DMS79 (cell line): ENCODE data around the gene SMC1B.
"Not testable (repeated sequence)": the region's sequence is repeated elsewhere in the genome, so short reads cannot be mapped to it uniquely, and the experiment has no call there.

Experiments used
- DNase-seq: peaks from one replicate; lab custom pipeline; 2025; lab: John Stamatoyannopoulos, UW

The SMC1B gene

DNA sequence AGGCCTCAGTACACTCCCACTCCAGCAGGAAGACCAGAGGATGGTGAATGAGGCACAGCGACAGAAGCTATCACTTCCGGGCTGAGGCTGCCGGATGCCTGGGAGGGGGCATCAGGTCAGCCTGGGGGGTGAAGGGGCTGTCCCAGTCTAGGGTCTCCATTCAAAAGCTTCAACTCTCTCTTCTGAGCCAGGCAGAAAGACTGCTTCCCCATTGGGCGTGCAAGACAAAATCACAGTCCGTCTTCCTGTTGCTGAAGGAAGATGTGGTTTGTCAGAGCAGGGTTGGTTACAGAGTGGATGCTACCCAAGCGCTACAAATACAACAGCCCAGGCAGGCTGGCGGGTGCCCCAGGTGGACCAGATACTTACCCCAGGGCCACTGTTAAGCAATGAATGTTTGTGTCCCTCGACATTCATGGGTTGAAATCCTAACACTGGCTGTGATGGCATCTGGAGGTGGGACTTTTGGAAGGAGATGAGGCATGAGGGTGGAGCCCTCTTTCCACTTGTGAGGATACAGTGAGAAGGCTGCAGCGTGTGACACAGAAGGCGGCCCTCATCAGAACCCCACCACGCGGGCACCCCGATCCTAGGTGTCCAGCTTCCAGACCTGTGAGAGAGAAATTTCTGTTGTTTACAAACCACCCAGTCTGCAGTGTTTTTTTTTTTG lies 116.6 kb downstream of the SMC1B start:
- no peak for DNase-seq

DNA sequence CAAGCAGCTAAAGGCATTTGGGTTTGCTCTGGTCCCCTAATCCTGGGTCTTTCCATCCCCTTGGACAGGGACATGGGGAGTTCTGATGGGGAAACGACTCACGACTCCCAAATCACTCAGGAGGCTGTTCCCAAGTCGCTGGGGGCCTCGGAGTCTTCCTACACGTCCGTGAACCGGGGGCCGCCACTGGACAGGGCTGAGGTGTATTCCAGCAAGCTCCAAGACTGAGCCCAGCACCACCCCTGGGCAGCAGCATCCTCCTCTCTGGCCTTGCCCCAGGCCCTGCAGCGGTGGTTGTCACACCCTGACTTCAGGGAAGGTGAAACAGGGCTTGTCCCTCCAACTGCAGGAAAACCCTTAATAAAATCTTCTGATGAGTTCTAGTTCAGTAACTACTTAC lies 117.9 kb downstream of the SMC1B start:
- no peak for DNase-seq

DNA sequence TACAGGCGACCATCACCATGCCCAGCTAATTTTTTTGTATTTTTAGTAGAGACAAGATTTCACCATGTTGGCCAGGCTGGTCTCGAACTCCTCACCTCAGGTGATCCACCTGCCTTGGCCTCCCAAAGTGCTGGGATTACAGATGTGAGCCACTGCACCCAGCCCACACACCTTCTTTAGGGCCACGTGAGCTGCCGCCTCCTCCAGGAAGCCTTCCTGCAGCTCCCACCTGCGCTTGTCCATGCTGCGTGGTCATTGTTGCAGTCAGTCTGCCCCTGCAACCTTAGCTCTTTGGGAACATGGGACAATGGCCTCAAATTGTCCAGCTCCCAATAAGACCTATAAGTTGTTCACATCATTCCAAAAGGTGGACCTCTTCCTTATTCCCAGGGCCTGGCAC lies 118.4 kb downstream of the SMC1B start:
- DNase-seq: not testable (repeated sequence)
